Renal cortical epithelial cell (primary cell): ENCODE results near the gene PWP1. TPM values are rescaled to one million over a fixed set of nuclear protein-coding genes. Genes with fewer than 3 reads are reported as not detected.

ENCODE experiments used
- DNase-seq: peaks from one replicate; pipeline ENCODE4 v3.0.0-alpha.2; 2011; ENCODE audit warnings: low read depth
- total RNA-seq: library from RNA; depleted of rRNA; stranded (reverse); fragments of >200 nt; gene quantifications from 2 replicates; pipeline ENCODE4 v1.2.3, GENCODE V29; 2014

The PWP1 gene
- total RNA-seq = 117 and 151 TPM in 2 replicates

- DNase-seq = peak; percentile 84
Observed at GRCh38 chr12:107685360-107686248, at the start of gene PWP1. Gene PWP1, plus strand, starts transcription at chr12:107685799. Its CDS starts 101 bp downstream, at chr12:107685900.

GRCh38 chr12:107641154-107641553 is 44.4 kb upstream of the PWP1 start:
- DNase-seq = no peak

GRCh38 chr12:107642240-107642639 is 43.4 kb upstream of the PWP1 start:
- no peak for DNase-seq

GRCh38 chr12:107645630-107646333 is 39.8 kb upstream of the PWP1 start:
- DNase-seq = peak; percentile 6

GRCh38 chr12:107646436-107646835 is 39.2 kb upstream of the PWP1 start:
- no peak for DNase-seq

GRCh38 chr12:107649661-107650061 is 35.9 kb upstream of the PWP1 start:
- DNase-seq = no peak

GRCh38 chr12:107650977-107651376 is 34.6 kb upstream of the PWP1 start:
- DNase-seq = no peak

- DNase-seq = peak; percentile 6
Observed at GRCh38 chr12:107651571-107652449, 33.8 kb upstream of the PWP1 start.

GRCh38 chr12:107653519-107653918 is 32.1 kb upstream of the PWP1 start:
- DNase-seq = no peak

- no peak for DNase-seq
Observed at GRCh38 chr12:107654873-107655272, 30.7 kb upstream of the PWP1 start.

- DNase-seq = no peak
Observed at GRCh38 chr12:107655281-107656065, 30.1 kb upstream of the PWP1 start.

GRCh38 chr12:107656302-107656701 is 29.3 kb upstream of the PWP1 start:
- no peak for DNase-seq

- no peak for DNase-seq
Observed at GRCh38 chr12:107657133-107657532, 28.5 kb upstream of the PWP1 start.

- no peak for DNase-seq
Observed at GRCh38 chr12:107657621-107658020, 28.0 kb upstream of the PWP1 start.

GRCh38 chr12:107660235-107660634 is 25.4 kb upstream of the PWP1 start:
- no peak for DNase-seq

GRCh38 chr12:107660861-107661415 is 24.7 kb upstream of the PWP1 start:
- DNase-seq = no peak

- peak; percentile 5 for DNase-seq
Observed at GRCh38 chr12:107661830-107662229, 23.8 kb upstream of the PWP1 start.

- no peak for DNase-seq
Observed at GRCh38 chr12:107662484-107662883, 23.1 kb upstream of the PWP1 start.

- DNase-seq = no peak
Observed at GRCh38 chr12:107663277-107663676, 22.3 kb upstream of the PWP1 start.

GRCh38 chr12:107666009-107666408 is 19.6 kb upstream of the PWP1 start:
- DNase-seq = no peak

- no peak for DNase-seq
Observed at GRCh38 chr12:107667464-107667863, 18.1 kb upstream of the PWP1 start.
